GM18907 (cell line): Measurements from ENCODE around the gene CERS6.

ENCODE experiments used
- ATAC-seq: cut with Tn5 transposase; IDR thresholded peaks from one replicate; pipeline ENCODE4 v1.9.1; 2021; ENCODE audit warnings: mild to moderate bottlenecking, moderate library complexity; ENCODE audit not compliant: unreplicated experiment

The CERS6 gene

DNA sequence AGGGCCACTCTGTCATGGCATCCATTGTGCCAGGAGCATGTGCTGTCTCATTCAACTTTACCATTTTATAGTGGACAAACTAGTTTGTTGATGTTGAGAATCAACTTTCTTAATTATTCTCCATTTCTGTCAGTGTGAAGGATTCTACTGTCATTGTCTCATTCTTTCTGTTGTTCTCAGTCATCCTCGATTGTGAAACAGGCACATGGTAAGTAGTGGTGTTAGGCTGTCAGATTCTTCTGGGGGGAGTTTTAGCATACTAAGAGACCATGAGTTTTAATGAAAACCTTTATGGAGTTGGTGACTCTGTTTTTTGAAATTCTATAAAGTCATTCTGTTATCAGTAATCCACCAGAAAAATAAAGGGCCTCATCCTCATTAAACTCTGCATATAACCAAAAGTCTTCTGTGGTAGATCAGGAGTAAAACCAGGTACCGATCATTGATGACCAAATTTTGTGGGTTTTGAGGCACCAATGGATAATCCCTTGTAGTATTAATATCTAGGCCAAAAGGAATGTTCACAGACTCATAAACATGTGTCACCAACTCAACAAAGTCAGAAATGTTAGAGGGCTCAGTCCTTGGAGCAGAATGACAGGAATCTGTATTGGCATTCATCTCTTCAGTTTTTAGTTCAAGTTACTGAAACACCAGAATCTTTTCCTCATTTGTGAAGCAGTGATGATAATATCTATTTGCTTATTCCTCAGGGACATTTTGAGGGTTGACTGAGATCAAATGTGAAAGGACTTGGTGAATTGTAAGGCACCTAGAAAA is 73.2 kb downstream of the CERS6 start:
- no peak for ATAC-seq

- ATAC-seq: no peak
Observed at GRCh38 chr2:168529900-168530561, 74.0 kb downstream of the CERS6 start.

DNA sequence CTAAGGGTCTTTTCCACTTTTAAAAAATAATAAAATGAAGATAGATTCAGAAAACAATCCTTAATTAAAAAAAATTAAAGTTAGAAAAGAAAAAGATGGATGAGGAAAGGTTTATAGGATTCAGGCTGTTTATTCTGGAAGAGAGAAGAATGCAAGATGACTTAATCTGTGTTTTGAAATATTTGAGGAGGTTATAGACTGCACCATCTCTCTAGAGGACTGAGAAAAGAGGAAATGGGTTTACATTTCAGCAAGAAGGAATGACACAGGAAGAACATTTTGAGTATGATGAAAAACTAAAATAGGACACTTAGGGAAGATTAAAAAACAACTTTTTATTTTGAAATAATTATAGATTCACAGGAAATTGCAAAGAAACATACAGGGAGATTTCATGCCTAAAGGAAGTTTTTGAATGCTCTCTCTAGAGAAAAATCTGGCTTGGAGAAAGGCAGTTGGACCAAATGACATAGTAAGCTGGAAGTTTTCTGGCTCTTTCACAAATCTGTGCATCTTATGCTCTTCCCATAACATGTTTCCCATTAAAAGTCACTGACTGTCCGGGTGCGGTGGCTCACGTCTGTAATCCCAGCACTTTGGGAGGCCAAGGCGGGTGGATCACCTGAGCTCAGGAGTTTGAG is 75.0 kb downstream of the CERS6 start:
- ATAC-seq: peak; percentile 52

DNA sequence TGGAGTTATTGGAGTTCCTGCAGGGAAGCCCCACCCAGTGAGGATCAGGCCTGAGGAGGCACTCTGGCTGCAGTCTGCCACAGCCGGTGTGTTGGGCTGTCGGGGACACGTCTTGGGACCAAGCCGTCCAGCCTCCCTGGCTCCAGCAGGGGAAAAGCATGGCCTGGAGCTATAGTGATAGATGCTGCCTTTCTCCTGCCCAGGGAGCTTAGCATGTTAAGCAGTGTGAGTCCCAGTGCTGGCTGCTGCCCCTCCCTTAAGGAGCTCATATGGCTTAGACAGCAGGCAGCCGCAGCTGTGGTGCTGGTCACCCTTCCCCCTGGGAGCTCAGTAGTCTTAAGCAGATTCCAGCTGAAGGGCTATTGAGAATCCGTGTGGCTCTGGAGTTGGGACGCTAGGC is 78.9 kb downstream of the CERS6 start:
- ATAC-seq: no peak

DNA sequence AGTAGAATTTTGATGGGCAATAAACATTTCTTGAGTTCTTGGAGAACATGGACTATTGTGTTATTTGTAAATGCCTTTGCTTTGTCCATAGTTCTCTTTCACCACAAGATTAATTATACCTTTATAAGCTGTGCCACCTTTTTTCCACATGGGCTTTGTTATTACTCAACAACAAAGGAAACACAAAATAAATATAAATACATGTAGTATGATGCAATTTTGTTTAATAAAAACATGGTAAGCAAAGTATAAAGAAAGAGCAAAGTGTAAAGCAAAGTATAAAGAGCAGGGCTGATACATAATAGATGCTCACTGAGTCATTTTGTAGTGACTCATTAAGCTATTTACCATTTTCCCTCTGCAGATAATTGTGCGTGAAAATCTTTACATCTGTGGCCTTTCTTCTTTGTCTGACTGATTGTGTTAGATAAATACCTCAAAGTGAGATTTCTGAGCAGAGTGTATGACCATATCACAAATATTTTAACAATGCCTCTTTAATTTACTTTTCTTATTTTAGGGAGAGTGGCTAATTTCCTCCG is 80.9 kb downstream of the CERS6 start:
- ATAC-seq: no peak

GRCh38 chr2:168538133-168538532 is 82.1 kb downstream of the CERS6 start:
- ATAC-seq: no peak

- no peak for ATAC-seq
Observed at GRCh38 chr2:168538534-168538933, 82.5 kb downstream of the CERS6 start.

DNA sequence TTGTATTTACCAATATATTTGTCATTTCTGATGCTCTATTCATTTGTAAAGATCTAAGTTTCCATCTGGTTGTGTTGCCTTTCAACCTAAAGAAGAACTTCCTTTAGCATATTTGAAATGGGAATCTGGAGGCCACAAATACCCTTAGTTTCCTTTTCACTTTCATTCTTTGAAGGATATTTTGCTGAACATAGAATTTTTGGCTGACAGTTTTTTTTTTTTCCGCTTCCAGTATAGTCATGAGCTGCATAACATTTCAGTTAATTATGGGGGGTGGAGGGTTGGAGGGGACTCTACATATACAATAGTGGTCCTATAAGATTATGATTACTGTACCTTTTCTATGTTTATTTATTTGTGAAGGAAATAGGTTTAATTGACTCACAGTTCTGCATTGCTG is 83.9 kb downstream of the CERS6 start:
- ATAC-seq: no peak

- ATAC-seq: no peak
Observed at GRCh38 chr2:168541858-168542257, 85.8 kb downstream of the CERS6 start.

DNA sequence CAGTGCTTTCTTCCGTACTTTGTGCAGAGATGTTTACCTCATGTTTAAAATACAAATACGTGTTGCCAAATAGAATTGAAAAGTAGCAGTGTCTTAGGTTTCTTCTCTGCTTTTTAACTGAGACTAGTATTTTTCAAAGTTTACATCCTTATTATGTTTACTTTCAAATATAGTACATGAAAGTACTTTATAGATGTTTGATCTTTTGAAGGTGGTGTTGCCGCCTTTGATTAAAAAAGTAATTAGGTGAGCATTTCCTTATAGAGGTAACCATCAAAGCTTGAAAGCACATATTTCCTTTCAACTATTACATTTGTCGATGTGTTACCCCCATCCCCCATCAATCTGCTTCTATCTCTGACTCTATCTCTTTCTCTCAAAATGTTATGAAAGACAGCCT is 87.0 kb downstream of the CERS6 start:
- ATAC-seq: no peak

DNA sequence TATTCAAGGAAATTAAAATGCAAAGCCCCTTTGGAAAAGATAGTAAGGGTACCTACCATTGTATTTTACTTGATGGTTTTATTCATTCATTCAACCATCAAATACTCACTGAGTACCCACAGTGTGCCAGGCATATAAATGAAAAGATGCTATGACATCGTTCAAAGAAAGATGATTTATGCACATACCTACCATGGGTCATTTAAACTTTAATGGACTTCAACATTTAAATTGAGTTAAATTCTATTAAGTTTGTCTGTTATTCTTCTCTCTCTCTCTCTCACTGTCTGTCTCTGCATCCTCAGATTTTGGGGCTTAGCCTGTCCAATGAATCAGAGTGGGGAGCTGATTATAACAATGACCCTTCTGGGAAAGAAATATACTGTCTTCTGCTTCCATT is 87.9 kb downstream of the CERS6 start:
- ATAC-seq: no peak

- ATAC-seq: no peak
Observed at GRCh38 chr2:168545439-168546082, 89.5 kb downstream of the CERS6 start.

- ATAC-seq: no peak
Observed at GRCh38 chr2:168550670-168551069, 94.6 kb downstream of the CERS6 start.

DNA sequence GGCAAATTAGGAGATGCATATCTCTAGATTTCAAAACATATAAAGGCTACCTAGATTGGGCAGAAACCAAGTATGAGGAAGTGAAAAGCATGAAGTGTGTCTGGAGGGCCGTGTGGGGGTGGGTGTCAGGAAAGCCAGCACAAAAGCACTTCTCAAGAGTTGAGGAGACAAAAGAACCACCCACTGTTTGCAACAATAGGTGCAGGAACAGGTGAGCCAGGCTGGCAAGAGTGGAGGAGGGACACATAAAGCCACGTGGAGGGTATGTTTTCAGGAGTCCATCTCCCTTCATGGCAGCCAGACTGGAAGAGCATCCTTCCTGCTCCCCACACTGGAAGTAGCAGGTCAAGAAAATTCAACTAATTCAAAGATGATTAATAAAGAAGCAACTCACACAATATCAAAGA is 96.4 kb downstream of the CERS6 start:
- ATAC-seq: peak; percentile 97

DNA sequence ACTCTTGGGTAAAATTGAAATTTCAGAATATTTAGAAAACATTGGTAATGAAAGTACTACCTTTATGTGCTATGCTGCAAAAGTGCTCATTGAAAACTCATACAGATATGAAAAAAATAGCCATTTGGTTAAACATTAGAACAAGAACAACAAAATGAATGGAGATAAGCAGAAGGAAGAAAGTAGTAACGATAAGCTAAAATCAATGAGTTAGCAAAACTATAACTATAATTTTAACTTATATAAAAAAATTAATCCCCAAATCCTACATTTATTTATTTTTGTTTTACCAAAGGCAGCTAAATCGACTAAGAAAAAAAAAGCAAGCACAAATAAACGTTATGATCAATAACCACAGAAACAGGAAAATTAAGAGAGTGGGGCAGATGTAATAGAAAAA is 99.2 kb downstream of the CERS6 start:
- no peak for ATAC-seq

DNA sequence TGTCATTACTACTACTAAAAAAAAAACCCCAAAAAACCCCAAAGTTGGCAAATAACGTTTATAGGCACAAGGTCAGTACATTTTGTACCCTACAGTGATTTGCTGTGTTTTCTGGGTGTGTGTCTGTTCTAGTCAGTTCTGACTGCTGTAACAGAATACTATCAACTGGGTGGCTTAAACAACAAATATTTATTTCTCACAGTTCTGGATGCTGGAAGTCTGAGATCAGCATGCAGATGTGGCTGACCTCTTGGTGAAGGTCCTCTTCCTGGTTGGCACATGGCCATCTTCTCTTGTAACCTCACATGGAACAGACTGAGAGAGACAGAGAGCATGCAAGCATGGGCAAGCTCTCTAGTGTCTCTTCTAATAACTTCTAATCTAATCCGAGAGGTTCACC is 103.1 kb downstream of the CERS6 start:
- ATAC-seq: no peak

DNA sequence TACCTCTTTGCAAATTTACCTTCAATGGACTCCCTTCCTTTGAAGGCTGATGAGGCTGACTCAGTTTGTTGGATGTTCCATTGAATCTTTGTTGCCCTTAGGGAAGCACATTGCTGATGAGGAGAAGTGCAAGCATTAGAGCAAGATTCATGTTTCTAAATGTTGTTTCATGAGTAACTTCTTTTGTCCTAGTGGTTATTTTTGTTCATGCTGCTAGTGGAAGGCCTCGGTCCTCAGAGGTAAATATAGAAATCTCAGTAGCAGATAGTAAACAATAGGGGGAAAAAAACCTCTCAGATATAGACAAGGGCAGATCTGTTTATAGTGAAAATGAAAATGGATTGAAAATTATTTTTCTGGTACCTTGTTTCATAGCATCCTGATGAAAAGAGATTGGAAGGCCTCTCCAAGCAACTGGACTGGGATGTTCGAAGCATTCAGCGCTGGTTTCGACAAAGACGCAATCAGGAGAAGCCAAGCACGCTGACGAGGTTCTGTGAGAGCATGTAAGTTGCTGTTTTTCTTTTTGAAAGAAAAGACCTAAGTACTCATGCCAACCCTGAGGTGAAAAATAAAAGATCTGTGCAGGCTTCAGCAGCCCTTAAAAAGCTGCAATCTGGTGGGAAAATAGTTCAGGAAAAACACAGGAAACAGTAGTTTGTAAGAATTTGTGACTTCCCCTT is 104.9 kb downstream of the CERS6 start:
- no peak for ATAC-seq

DNA sequence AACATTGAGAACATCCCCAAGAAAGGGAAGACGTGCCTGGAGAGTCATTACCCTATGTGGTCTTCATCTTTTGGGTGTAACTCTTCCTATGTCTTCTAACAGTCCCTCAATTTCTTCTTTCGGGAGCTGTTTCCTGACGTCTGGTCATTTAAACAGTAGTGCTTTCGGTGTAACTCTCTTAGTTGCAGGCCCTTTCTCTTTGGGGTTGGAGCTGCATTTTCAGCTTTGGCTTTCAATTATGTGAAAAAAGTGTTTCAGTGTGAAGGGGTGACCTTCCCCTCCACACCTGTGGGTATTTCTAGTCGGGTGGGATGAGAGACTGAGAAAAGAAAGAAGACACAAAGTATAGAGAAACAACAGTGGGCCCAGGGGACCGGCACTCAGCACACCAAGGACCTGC is 105.9 kb downstream of the CERS6 start:
- ATAC-seq: no peak

DNA sequence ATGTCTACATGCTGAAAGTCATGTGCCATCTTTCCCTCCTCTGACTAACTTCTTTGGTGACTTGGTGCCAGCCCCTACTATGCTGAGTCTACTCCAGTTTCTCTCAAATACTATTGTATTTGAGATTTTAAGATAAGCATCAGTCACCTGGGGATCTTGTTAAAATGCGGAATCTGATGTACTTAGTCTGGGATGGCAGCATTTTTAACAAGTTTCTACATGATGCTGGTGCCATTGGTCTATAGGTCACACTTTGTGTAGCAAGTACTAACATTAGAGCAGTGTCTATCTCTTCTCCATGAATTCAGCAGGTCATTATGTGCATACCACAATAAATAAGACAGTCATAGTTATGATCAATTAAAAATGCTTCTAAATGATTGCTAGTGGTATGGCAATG is 106.9 kb downstream of the CERS6 start:
- ATAC-seq: no peak

DNA sequence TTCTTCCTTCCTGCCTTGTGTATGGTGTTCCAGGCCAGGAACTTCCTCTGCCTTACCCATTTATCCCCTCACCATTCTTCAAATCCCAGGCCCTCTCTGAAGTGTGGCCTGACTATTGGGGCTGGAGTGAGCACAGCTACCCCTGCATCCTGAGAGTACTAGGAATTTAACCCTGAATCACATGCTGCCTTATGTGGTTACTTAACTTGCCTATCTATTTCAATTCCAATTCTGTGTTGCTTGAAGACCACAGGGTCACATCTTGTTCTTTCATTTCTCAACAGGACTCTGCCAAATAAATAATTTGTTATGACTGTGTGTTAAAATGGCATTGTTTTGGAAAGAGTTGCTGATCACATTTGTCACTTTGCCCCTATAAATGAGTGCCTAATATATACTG is 108.6 kb downstream of the CERS6 start:
- ATAC-seq: no peak

- ATAC-seq: no peak
Observed at GRCh38 chr2:168565112-168565511, 109.0 kb downstream of the CERS6 start.
